Endothelial cell of umbilical vein (primary cell): ENCODE results near the gene MDH2. TPM values are rescaled to one million over a fixed set of nuclear protein-coding genes. Genes with fewer than 3 reads are reported as not detected.

Experiments used
- polyA plus RNA-seq, 4 experiments: library from polyadenylated mRNA; depleted of rRNA in 3 of 4; stranded (reverse) in 3 of 4; unstranded in 1 of 4; fragments of >200 nt; gene quantifications; 2 replicates each; pipeline versions ENCODE4 v1.2.1 to v1.2.3, GENCODE V29; 2011 to 2012; ENCODE audit warnings: missing spikeins in 1 of 4
- small RNA-seq: library from RNA; depleted of rRNA; stranded (forward); fragments of <200 nt; gene quantifications from one replicate; pipeline ENCODE3, GENCODE V24; 2012; ENCODE audit warnings: low replicate concordance, low read depth; ENCODE audit not compliant: insufficient read depth, insufficient read length
- total RNA-seq: library from RNA; stranded (reverse); gene quantifications from 2 replicates; pipeline ENCODE4 v1.2.3, GENCODE V29; 2021

The MDH2 gene
- total and polyA plus RNA-seq, 2 donors (not counting 3 experiments of a cell fraction or from before 2014, with no cell fraction given), result 123 to 175 TPM

Small RNA genes lying within 50 kb of the gene (small RNA-seq; reads per million reads assigned to genes)
- not detected for gene RNU6-863P

Other genes starting within 250 kb of the MDH2 start
- not detected in 2 replicates for gene CCL24, start 234.3 kb upstream of the MDH2 start, total RNA-seq
- not detected in 2 replicates for gene CCL24, start 234.3 kb upstream of the MDH2 start, polyA plus RNA-seq
- gene RHBDD2, start 169.1 kb upstream of the MDH2 start, total RNA-seq, result 36.7 and 44.6 TPM in 2 replicates
- 99.2 and 125 TPM in 2 replicates for gene RHBDD2, start 169.1 kb upstream of the MDH2 start, polyA plus RNA-seq
- gene POR, start 133.0 kb upstream of the MDH2 start, total RNA-seq, result 71.9 and 73.6 TPM in 2 replicates
- gene POR, start 133.0 kb upstream of the MDH2 start, polyA plus RNA-seq, result 59.5 and 78.2 TPM in 2 replicates
- 38.6 and 47.3 TPM in 2 replicates for gene TMEM120A, start 53.5 kb upstream of the MDH2 start, total RNA-seq
- gene TMEM120A, start 53.5 kb upstream of the MDH2 start, polyA plus RNA-seq, result 133 and 159 TPM in 2 replicates
- 23.0 and 24.3 TPM in 2 replicates for gene STYXL1, start 106 bp upstream of the MDH2 start, total RNA-seq
- gene STYXL1, start 106 bp upstream of the MDH2 start, polyA plus RNA-seq, result 67.6 and 70.9 TPM in 2 replicates
- gene SRRM3, start 153.8 kb downstream of the MDH2 start, total RNA-seq, result 4.8 and 5.4 TPM in 2 replicates
- 4.4 and 4.9 TPM in 2 replicates for gene SRRM3, start 153.8 kb downstream of the MDH2 start, polyA plus RNA-seq